Liver (tissue), 9 donors: ENCODE results near the gene THAP9. TPM values are rescaled to one million over a fixed set of nuclear protein-coding genes. Genes with fewer than 3 reads are reported as not detected.

Experiments
- DNase-seq: peaks from one replicate; pipeline ENCODE4 v3.0.0-alpha.2; 2017; ENCODE audit warnings: low spot score
- H3K27ac ChIP-seq, 2 donors: one replicate each; pipeline ENCODE4 v1.7.0; 2013; ENCODE audit warnings: inconsistent platforms in 2 of 2, low read length in 2 of 2, control low read depth in 1 of 2, low read depth in 1 of 2, mild to moderate bottlenecking in 1 of 2
- H3K27me3 ChIP-seq, 4 donors: one replicate each; pipeline versions ENCODE4 v1.6.1 to v1.7.0; 2013; ENCODE audit warnings: low read length in 3 of 4, inconsistent platforms in 1 of 4, mild to moderate bottlenecking in 1 of 4, moderate library complexity in 1 of 4; ENCODE audit not compliant: control insufficient read depth in 4 of 4, insufficient read depth in 4 of 4
- H3K36me3 ChIP-seq, 4 donors: one replicate each; pipeline versions ENCODE4 v1.6.1 to v1.7.0; 2013; ENCODE audit warnings: low read length in 3 of 4, mild to moderate bottlenecking in 3 of 4, low read depth in 1 of 4, moderate library complexity in 1 of 4; ENCODE audit not compliant: control insufficient read depth in 4 of 4, insufficient read depth in 3 of 4
- H3K4me1 ChIP-seq, 4 donors: one replicate each; pipeline versions ENCODE4 v1.6.1 to v1.7.0; 2013; ENCODE audit warnings: low read length in 3 of 4, mild to moderate bottlenecking in 3 of 4, moderate library complexity in 1 of 4; ENCODE audit not compliant: control insufficient read depth in 4 of 4, insufficient read depth in 4 of 4
- H3K4me3 ChIP-seq, 3 donors: one replicate each; pipeline versions ENCODE4 v1.6.1 to v1.7.0; 2013; ENCODE audit warnings: low read length in 3 of 3, control low read depth in 1 of 3, low read depth in 1 of 3, mild to moderate bottlenecking in 1 of 3
- H3K9ac ChIP-seq, 2 donors: one replicate each; pipeline ENCODE4 v1.7.0; 2013; ENCODE audit warnings: low read length in 2 of 2, mild to moderate bottlenecking in 2 of 2, moderate library complexity in 2 of 2, control low read depth in 1 of 2, low read depth in 1 of 2
- H3K9me3 ChIP-seq, 4 donors: one replicate each; pipeline versions ENCODE4 v1.6.1 to v1.7.0; 2013; ENCODE audit warnings: low read length in 3 of 4; ENCODE audit not compliant: control insufficient read depth in 4 of 4
- CTCF ChIP-seq: fragments of 150-350 bp; IDR thresholded peaks from 2 replicates; pipeline ENCODE4 v1.5.1; 2017; ENCODE audit warnings: improper control_type of control experiment, low read depth, low read length; ENCODE audit not compliant: missing input control
- EGR1 ChIP-seq, 2 donors: IDR thresholded peaks; 2 replicates each; pipeline ENCODE4 v1.6.1; 2016 to 2018; ENCODE audit warnings: antibody characterized with exemption in 2 of 2, low read depth in 2 of 2
- FOXA1 ChIP-seq: IDR thresholded peaks from 2 replicates; pipeline ENCODE4 v1.6.1; 2016; ENCODE audit warnings: antibody characterized with exemption
- FOXA2 ChIP-seq: IDR thresholded peaks from 2 replicates; pipeline ENCODE4 v1.6.1; 2016; ENCODE audit warnings: antibody characterized with exemption
- GABPA ChIP-seq, 2 donors: IDR thresholded peaks in 1 of 2; conservative IDR thresholded peaks in 1 of 2; 2 replicates each; pipeline ENCODE4 v1.6.1; 2016; ENCODE audit warnings: antibody characterized with exemption in 2 of 2, mild to moderate bottlenecking in 1 of 2, moderate library complexity in 1 of 2
- HNF4A ChIP-seq, 2 donors: conservative IDR thresholded peaks; 2 replicates each; pipeline ENCODE4 v1.6.1; 2016; ENCODE audit warnings: antibody characterized with exemption in 2 of 2, mild to moderate bottlenecking in 2 of 2
- HNF4G ChIP-seq: IDR thresholded peaks from 2 replicates; pipeline ENCODE4 v1.6.1; 2016; ENCODE audit warnings: antibody characterized with exemption
- JUND ChIP-seq, 2 donors: IDR thresholded peaks; 2 replicates each; pipeline ENCODE4 v1.6.1; 2016; ENCODE audit warnings: antibody characterized with exemption in 2 of 2
- MAX ChIP-seq: IDR thresholded peaks from 2 replicates; pipeline ENCODE4 v1.6.1; 2016; ENCODE audit warnings: antibody characterized with exemption
- NR2F2 ChIP-seq: IDR thresholded peaks from 2 replicates; pipeline ENCODE4 v1.6.1; 2016; ENCODE audit warnings: antibody characterized with exemption
- RAD21 ChIP-seq, 2 donors: IDR thresholded peaks; 2 replicates each; pipeline ENCODE4 v1.6.1; 2016; ENCODE audit warnings: antibody characterized with exemption in 2 of 2, mild to moderate bottlenecking in 2 of 2
- RXRA ChIP-seq, 2 donors: IDR thresholded peaks; 2 replicates each; pipeline ENCODE4 v1.6.1; 2017 to 2018; ENCODE audit warnings: antibody characterized with exemption in 2 of 2, mild to moderate bottlenecking in 1 of 2
- TAF1 ChIP-seq: conservative IDR thresholded peaks from 2 replicates; pipeline ENCODE4 v1.6.1; 2016; ENCODE audit warnings: antibody characterized with exemption, mild to moderate bottlenecking
- ZBTB33 ChIP-seq: IDR thresholded peaks from 2 replicates; pipeline ENCODE4 v1.6.1; 2016; ENCODE audit warnings: antibody characterized with exemption
- WGBS: extraction: QIAGEN DNeasy Blood & Tissue Kit; methylation state at CpG from one replicate; pipeline ENCODE4 v1.1.7; 2013; 5-methylcytosine and 5-hydroxymethylcytosine counted together
- polyA plus RNA-seq, 2 donors: library from polyadenylated mRNA; stranded (reverse) in 1 of 2; unstranded in 1 of 2; fragments of 200-250 nt in 1 of 2; fragments of >200 nt in 1 of 2; fragmentation: Nextera tagmentation in 1 of 2; extraction: Ambion mirVana in 1 of 2; gene quantifications; one replicate each; pipeline versions ENCODE4 v1.2.1 to v1.2.3, GENCODE V29; 2013 to 2015
- total RNA-seq, 2 donors: library from RNA; depleted of rRNA; stranded (reverse); fragments of >200 nt; gene quantifications; one replicate each; pipeline ENCODE4 v1.2.3, GENCODE V29; 2014
- TF ChIP-seq, protein P1 (sequence below): IDR thresholded peaks from 2 replicates; pipeline ENCODE4 v1.6.1; 2016; ENCODE audit warnings: antibody characterized with exemption
- TF ChIP-seq, protein P2 (sequence below): IDR thresholded peaks from 2 replicates; pipeline ENCODE4 v1.6.1; 2016; ENCODE audit warnings: antibody characterized with exemption, mild to moderate bottlenecking
- donor health status: healthy.
- donor health status: healthy.
- donor health status: healthy.
- donor health status: healthy.
- donor health status: healthy.

Gene THAP9
- total and polyA plus RNA-seq, 4 donors = 1.1 to 5.9 (median 3.4) TPM

DNA sequence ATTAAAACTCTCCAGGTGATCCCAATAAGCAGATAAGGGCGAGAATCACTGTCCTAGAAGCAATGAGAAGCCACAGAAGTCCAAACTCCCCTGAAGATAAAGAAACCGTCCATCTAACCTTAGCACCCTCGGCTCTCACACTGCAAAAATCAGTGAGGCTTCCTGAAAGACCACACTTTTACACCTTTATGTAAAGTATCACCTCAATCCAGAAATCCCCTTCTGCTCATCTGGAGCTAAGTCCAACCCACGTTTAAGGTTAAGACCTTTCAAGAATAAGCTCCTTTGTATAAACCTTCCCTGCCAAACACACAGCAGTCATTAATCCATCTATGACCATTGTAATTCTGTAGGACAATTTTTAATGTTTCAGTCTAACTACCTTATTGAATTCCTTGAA lies 68.4 kb downstream of the THAP9 start (continued):
- no peak for TF ChIP-seq CTCF
- TF ChIP-seq, protein P1, sequence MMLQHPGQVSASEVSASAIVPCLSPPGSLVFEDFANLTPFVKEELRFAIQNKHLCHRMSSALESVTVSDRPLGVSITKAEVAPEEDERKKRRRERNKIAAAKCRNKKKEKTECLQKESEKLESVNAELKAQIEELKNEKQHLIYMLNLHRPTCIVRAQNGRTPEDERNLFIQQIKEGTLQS = no peak
- TF ChIP-seq FOXA2 = no peak
- no peak for TF ChIP-seq HNF4G
- no peak for TF ChIP-seq TAF1
- TF ChIP-seq HNF4A (conservative IDR thresholded peaks at IDR 0.05) = no peak
- no peak for TF ChIP-seq MAX
- TF ChIP-seq JUND (IDR thresholded peaks at IDR 0.05) = no peak
- no peak for TF ChIP-seq NR2F2

GRCh38 chr4:82969414-82969813 lies 68.9 kb downstream of the THAP9 start:
- Histone ChIP-seq H3K4me3 (no peak overlapping the region), H3K9ac (no peak overlapping the region), H3K27ac (no peak overlapping the region), H3K4me1 (no peaks in the 10 kb centered on the region), H3K36me3 (peaks cover 0 to 10% (median 5%) of the 10 kb centered on the region in 4 donors), H3K27me3 (no peaks in the 10 kb centered on the region), H3K9me3 (no peaks in the 10 kb centered on the region)
- TF ChIP-seq FOXA2 (no peak), EGR1 (IDR thresholded peaks at IDR 0.05; ENCODE audit: low read depth in 2 of 2) (no peak), HNF4G (no peak), JUND (IDR thresholded peaks at IDR 0.05) (no peak), RAD21 (IDR thresholded peaks at IDR 0.05) (no peak), FOXA1 (no peak), MAX (no peak), NR2F2 (no peak), CTCF (no peak), TAF1 (no peak), ZBTB33 (no peak), GABPA (IDR thresholded peaks at IDR 0.05 in 1 of 2, conservative IDR thresholded peaks at IDR 0.05 in 1 of 2) (no peak), RXRA (IDR thresholded peaks at IDR 0.05) (no peak)
- TF ChIP-seq, protein P1 = no peak
- TF ChIP-seq, protein P2, sequence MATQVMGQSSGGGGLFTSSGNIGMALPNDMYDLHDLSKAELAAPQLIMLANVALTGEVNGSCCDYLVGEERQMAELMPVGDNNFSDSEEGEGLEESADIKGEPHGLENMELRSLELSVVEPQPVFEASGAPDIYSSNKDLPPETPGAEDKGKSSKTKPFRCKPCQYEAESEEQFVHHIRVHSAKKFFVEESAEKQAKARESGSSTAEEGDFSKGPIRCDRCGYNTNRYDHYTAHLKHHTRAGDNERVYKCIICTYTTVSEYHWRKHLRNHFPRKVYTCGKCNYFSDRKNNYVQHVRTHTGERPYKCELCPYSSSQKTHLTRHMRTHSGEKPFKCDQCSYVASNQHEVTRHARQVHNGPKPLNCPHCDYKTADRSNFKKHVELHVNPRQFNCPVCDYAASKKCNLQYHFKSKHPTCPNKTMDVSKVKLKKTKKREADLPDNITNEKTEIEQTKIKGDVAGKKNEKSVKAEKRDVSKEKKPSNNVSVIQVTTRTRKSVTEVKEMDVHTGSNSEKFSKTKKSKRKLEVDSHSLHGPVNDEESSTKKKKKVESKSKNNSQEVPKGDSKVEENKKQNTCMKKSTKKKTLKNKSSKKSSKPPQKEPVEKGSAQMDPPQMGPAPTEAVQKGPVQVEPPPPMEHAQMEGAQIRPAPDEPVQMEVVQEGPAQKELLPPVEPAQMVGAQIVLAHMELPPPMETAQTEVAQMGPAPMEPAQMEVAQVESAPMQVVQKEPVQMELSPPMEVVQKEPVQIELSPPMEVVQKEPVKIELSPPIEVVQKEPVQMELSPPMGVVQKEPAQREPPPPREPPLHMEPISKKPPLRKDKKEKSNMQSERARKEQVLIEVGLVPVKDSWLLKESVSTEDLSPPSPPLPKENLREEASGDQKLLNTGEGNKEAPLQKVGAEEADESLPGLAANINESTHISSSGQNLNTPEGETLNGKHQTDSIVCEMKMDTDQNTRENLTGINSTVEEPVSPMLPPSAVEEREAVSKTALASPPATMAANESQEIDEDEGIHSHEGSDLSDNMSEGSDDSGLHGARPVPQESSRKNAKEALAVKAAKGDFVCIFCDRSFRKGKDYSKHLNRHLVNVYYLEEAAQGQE = no peak
- no peak for DNase-seq
- WGBS = 86% methylated on average over 2 of the region's 2 CpGs
